ENCODE measurements around the gene DISC1.
A peak's percentile ranks its signal among the peaks of the same experiment; 100 is the strongest.

DISC1 gene

GRCh38 chr1:231918239-231919015, 291.8 kb downstream of the DISC1 start:
- no peak for DNase-seq

DNA sequence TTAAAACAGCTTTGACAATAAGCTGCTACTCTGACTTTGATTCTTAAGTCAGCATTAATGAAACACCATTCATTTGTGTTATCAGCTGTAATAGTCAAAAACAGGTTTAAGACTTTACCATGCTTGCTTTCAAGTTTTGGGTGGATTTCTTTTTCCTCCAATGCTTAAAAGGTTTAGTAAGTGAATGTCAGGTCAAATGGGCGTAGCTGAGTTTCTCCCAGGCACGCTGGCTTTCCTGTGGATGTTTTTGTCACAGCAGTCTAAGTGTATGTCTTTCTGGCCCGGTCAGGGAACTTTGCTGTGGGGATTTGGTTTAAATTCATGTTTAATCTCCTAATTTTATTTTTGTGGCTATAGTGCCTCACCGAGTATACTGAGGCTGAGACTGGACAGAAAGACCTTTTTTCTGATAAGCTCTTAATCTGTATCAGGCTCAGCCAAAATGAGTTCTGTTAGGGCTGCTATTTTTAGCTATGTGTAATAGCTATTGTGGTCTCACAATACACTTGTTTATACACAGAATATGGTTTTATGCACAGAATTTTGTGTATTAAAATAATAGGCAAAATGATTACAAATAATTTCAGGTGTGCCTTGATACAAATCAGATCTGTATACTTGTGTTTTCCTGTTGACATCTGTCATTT, 292.8 kb downstream of the DISC1 start:
- DNase-seq, result no peak

DNA sequence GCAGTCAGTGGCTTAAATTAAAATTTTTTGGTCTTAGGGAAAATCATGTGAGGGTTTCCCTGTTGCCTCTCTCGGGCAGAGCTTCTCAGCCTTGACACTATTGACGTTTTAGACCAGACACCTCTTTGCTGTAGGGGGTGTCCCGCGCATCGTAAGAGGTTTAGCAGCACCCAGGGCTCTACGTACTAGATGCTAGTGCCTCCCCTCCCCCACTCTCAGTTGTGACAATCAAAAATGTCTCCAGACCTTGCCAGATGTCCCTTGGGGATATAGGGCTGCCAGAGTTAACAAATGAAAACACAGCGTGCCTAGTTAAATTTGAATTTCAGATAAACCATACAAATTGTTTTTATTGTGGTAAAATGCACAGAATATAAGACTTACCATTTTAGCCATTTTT, 293.3 kb downstream of the DISC1 start:
- DNase-seq, result no peak

- DNase-seq, result no peak
Measured at GRCh38 chr1:231921646-231922345, 295.2 kb downstream of the DISC1 start.

DNA sequence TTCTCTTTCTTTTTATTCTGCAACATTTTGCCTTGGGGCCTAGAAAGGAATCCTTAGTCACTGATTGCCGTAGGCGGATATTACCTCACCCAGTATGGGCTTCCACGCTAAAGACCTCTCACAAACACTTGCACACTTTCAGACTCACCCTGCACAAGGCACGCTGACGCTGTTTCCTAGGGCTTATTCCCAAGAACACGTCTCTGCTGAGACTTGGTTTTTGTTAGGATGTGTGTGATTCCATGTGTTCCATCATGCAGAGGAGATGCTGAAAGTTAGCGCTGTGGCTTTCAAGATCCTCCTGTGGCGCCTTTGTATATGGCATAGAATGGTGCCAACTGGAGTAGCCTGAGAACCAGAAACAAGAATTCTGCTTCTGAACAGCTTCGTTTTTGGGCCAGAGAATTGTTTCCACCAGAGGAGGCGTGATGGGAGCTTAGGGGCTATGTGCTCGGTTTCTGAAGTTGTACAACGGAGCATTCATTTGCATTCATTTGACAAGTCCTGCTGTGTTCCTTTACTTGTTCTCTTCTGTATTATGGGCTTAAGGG, 297.0 kb downstream of the DISC1 start:
- no peak for DNase-seq

GRCh38 chr1:231924180-231924579, 297.6 kb downstream of the DISC1 start:
- DNase-seq, result no peak

- DNase-seq, result no peak
Measured at GRCh38 chr1:231925864-231926263, 299.3 kb downstream of the DISC1 start.

DNA sequence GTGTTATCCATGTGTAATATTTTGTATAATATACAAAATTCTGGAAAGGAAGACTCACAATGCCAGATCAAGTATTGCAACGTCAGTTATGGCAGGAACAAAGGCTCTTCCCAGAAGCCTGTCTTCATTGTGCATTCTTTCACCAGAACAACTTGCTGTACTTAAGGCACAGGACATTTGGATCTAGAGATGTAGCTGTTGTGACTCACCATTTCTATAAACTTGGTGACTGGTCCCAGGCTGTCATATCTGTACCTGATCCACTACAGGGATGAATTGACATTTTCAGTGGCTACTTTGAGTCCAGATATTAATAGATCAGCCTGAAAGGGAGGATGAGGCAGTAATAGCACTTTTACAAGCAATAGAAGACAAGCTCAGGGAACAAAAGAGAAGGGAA, 299.8 kb downstream of the DISC1 start:
- DNase-seq, result no peak

DNA sequence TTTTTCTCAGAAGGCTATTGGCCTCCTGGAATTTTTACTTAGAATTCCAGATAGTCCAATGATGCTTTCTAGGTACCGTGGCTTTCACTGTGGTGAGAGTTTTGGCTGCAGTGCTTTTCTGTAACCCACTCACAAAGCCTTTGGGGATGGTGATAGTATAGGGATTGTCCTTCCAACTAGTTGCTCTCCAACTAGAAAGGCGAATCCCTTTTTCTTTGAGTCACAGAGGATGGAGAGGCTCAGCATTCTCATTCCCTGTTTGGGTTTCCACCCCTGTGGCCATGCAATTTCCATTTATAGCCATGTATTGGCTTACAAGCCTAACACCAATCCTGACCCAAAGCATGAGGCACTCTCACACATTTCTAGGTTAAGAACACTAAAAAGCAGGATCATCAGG, 300.3 kb downstream of the DISC1 start:
- no peak for DNase-seq

GRCh38 chr1:231927431-231927830, 300.8 kb downstream of the DISC1 start:
- DNase-seq, result no peak

GRCh38 chr1:231929311-231929710, 302.7 kb downstream of the DISC1 start:
- no peak for DNase-seq

- DNase-seq, result no peak
Measured at GRCh38 chr1:231930257-231930947, 303.8 kb downstream of the DISC1 start.

GRCh38 chr1:231931146-231931545, 304.6 kb downstream of the DISC1 start:
- no peak for DNase-seq

- peak; percentile 52 for DNase-seq
Measured at GRCh38 chr1:231931846-231932454, 305.4 kb downstream of the DISC1 start.

GRCh38 chr1:231933711-231934626, 307.4 kb downstream of the DISC1 start:
- DNase-seq, result no peak

DNA sequence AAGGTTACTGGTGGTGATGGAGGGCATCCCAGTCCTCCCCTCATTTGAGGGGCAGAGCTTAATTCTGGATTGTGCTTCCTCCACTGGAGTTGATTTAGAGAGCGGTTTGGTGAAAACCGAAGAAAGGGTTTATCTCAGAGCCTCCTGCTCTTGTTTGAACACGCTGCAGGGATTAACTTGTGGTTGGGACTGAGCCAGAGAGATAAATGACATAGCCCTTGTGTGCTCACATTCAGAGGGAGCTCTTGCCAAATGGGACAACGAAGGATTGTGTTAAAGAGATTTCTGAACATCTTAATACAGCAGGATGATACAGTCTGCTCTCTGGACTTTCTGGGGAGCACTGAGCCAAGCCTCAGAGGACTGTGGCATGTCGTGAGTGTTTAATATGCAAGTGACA, 308.2 kb downstream of the DISC1 start:
- DNase-seq, result no peak

- no peak for DNase-seq
Measured at GRCh38 chr1:231935856-231936255, 309.3 kb downstream of the DISC1 start.

DNA sequence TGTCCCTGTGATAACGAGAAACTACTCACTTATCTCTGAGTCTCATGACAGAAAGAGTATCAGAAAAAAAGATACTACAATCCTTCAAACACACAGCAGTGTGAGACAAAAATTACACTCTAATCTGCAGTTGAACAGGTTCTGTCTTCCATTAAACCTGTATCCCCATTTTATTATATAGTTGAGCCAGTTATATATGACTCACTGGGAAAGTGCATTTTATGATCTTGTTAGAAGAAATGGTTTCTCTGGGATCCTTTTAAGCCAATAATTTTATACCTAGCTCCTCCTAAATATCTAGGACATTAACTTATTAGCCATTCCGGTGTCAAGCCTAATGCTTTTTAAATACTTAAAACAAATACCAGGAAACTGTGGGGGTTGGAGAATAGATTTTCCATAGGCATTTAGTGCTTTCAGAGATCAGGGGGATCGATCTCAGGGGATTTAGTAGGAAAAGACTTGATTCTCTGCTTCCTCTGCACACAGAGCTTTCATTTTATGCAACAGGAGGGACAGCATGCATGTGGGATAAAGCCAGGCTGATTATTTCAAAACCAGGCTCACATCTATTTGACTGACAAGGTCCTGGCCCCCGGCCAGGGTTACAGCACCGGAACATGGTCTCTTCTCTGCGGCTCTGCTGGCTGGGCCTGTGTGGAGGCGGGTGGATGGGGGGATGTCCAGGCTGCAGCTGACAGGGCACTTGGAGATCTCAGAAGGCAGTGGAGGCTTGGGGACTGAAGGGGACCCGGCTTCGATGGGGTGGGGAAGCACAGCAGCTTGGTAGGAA, 310.6 kb downstream of the DISC1 start:
- DNase-seq, result no peak

- no peak for DNase-seq
Measured at GRCh38 chr1:231938211-231938610, 311.6 kb downstream of the DISC1 start.

DNA sequence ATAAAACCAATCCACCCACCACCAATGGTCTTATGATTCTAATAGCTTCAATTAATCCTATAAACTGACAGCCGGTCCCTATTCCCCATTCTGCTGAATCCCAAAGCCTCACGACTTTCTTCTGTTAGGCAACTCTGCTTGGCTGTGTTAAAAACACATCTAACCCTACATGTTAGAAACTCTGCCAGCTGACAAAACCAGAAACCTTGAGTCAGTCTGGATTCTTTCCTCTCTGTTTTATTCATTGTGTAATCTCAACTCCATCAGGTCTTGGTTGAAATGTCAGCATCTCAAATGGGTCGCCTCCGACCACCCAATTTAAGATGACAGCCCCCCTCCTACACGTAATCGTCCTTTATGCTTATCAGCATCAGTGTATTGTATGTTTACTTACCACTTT, 312.1 kb downstream of the DISC1 start:
- no peak for DNase-seq

- DNase-seq, result no peak
Measured at GRCh38 chr1:231939118-231939517, 312.5 kb downstream of the DISC1 start.
